PC-3 (cell line): ENCODE data around the gene HES2.

Source experiments
- EZH2 ChIP-seq: fragments of 300-600 bp; sonication (generic); IDR thresholded peaks from one replicate; pipeline ENCODE4 v1.6.1; 2017; ENCODE audit warnings: antibody characterized with exemption, mild to moderate bottlenecking, low read length; ENCODE audit not compliant: unreplicated experiment
- EZH2phosphoT487 ChIP-seq: fragments of 300-600 bp; sonication (generic); IDR thresholded peaks from 2 replicates; pipeline ENCODE4 v1.6.1; 2018; ENCODE audit warnings: mild to moderate bottlenecking, antibody characterized with exemption, low read length, borderline replicate concordance
- TF ChIP-seq, protein P1 (sequence below): fragments of 300-600 bp; sonication (generic); conservative IDR thresholded peaks from 2 replicates; pipeline ENCODE4 v1.5.1; 2017; ENCODE audit warnings: antibody characterized with exemption, low read depth, mild to moderate bottlenecking, low read length

GRCh38 chr1:6393400-6394187, 26.1 kb downstream of the HES2 start, which contains the start of gene ACOT7:
- TF ChIP-seq, protein P1, sequence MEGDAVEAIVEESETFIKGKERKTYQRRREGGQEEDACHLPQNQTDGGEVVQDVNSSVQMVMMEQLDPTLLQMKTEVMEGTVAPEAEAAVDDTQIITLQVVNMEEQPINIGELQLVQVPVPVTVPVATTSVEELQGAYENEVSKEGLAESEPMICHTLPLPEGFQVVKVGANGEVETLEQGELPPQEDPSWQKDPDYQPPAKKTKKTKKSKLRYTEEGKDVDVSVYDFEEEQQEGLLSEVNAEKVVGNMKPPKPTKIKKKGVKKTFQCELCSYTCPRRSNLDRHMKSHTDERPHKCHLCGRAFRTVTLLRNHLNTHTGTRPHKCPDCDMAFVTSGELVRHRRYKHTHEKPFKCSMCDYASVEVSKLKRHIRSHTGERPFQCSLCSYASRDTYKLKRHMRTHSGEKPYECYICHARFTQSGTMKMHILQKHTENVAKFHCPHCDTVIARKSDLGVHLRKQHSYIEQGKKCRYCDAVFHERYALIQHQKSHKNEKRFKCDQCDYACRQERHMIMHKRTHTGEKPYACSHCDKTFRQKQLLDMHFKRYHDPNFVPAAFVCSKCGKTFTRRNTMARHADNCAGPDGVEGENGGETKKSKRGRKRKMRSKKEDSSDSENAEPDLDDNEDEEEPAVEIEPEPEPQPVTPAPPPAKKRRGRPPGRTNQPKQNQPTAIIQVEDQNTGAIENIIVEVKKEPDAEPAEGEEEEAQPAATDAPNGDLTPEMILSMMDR: peak; percentile 22; the same call in 1 of the 2 replicates
- TF ChIP-seq EZH2: no peak
- no peak for TF ChIP-seq EZH2phosphoT487
